HCT116 (cell line): ENCODE results near the gene ENGASE. TPM values are rescaled to one million over a fixed set of nuclear protein-coding genes. Genes with fewer than 3 reads are reported as not detected.

Source experiments
- ATAC-seq: fragments of 200-7000 bp; cut with Tn5 transposase; 2 replicates; pipeline ENCODE4 v1.9.1; 2020; ENCODE audit warnings: mild to moderate bottlenecking, moderate library complexity
- BruUV-seq: library from RNA; stranded (reverse); fragments of 400-500 nt; replicated peaks from 2 replicates; lab custom pipeline; 2021; lab: Mats Ljungman, UMichigan
- CTCF ChIA-PET: fragments of 300-600 bp; sonication (Branson Sonifier 250); formaldehyde crosslinking; loops from one replicate; lab custom pipeline; 2021; ENCODE audit warnings: antibody characterized with exemption; lab: Charles Lee
- POLR2A ChIA-PET: fragments of 300-600, 350-600 bp; sonication (Branson Sonifier 250); formaldehyde crosslinking; loops from one replicate; lab custom pipeline; 2021; ENCODE audit warnings: antibody characterized with exemption; lab: Charles Lee
- RAD21 ChIA-PET, 2 experiments: fragments of 300-600 bp; sonication (Branson Sonifier 250); formaldehyde crosslinking; loops; one replicate each; lab custom pipeline; 2023; ENCODE audit warnings: low total read pairs in 2 of 2; ENCODE audit not compliant: uncharacterized antibody in 2 of 2, unreplicated experiment in 2 of 2, low non-redundant PET in 1 of 2; lab: Charles Lee
- DNase-seq: peaks from one replicate; pipeline ENCODE4 v3.0.0-alpha.2; 2010; ENCODE audit warnings: low read depth, low spot score
- H2AFZ ChIP-seq: fragments of 200-600 bp; shearing (Covaris generic), sonication (generic); 2 replicates; pipeline ENCODE4 v1.6.1; 2017; ENCODE audit warnings: low read depth, mixed run types, mixed read lengths, antibody characterized with exemption, low read length; ENCODE audit not compliant: poor library complexity, severe bottlenecking
- H3K27ac ChIP-seq: 2 replicates; pipeline ENCODE4 v1.5.1; 2012; ENCODE audit warnings: low read depth, low read length
- H3K27me3 ChIP-seq: fragments of 200-600 bp; sonication (generic); 2 replicates; pipeline ENCODE4 v1.6.1; 2016; ENCODE audit warnings: mixed run types, low read length, mixed read lengths; ENCODE audit not compliant: insufficient read depth
- H3K36me3 ChIP-seq, 2 experiments: fragments of 200-500 bp in 1 of 2; fragments of 200-600 bp in 1 of 2; sonication (Bioruptor generic) in 1 of 2; sonication (generic) in 1 of 2; 2 replicates each; pipeline versions ENCODE4 v1.5.1 to v1.6.1; 2014 to 2016; ENCODE audit warnings: low read length in 2 of 2, inconsistent platforms in 1 of 2, mixed read lengths in 1 of 2, mixed run types in 1 of 2; ENCODE audit not compliant: insufficient read depth in 2 of 2, control insufficient read depth in 1 of 2
- H3K4me1 ChIP-seq, 2 experiments: fragments of 200-600 bp in 1 of 2; sonication (generic) in 1 of 2; 2 replicates each; pipeline versions ENCODE4 v1.5.1 to v1.6.1; 2012 to 2017; ENCODE audit warnings: low read length in 2 of 2, inconsistent platforms in 1 of 2, mild to moderate bottlenecking in 1 of 2, mixed read lengths in 1 of 2, mixed run types in 1 of 2, moderate library complexity in 1 of 2; ENCODE audit not compliant: insufficient read depth in 2 of 2, control insufficient read depth in 1 of 2
- H3K4me2 ChIP-seq: fragments of 200-600 bp; sonication (generic); 2 replicates; pipeline ENCODE4 v1.6.1; 2017; ENCODE audit warnings: mixed run types, low read length, mixed read lengths
- H3K4me3 ChIP-seq, 2 experiments: fragments of 200-600 bp in 1 of 2; sonication (generic) in 1 of 2; replicated peaks in 1 of 2; 2 replicates each; pipeline ENCODE4 v1.5.1; 2011 to 2016; ENCODE audit warnings: low read length in 2 of 2, control low read depth in 1 of 2, low read depth in 1 of 2, mild to moderate bottlenecking in 1 of 2, mixed read lengths in 1 of 2, mixed run types in 1 of 2
- H3K79me2 ChIP-seq: fragments of 200-600 bp; sonication (generic); 2 replicates; pipeline ENCODE4 v1.6.1; 2017; ENCODE audit warnings: mild to moderate bottlenecking, mixed run types, low read length, moderate library complexity, mixed read lengths; ENCODE audit not compliant: insufficient read depth
- H3K9ac ChIP-seq: fragments of 200-600 bp; sonication (generic); 2 replicates; pipeline ENCODE4 v1.6.1; 2016; ENCODE audit warnings: low read length, mixed read lengths
- H3K9me2 ChIP-seq: fragments of 200-600 bp; sonication (generic), shearing (Covaris generic); 2 replicates; pipeline ENCODE4 v1.6.1; 2017; ENCODE audit warnings: mixed run types, mild to moderate bottlenecking, moderate library complexity; ENCODE audit not compliant: insufficient read depth
- H3K9me3 ChIP-seq, 2 experiments: fragments of 200-500 bp in 1 of 2; fragments of 200-600 bp in 1 of 2; sonication (Bioruptor generic) in 1 of 2; sonication (generic) in 1 of 2; 2 replicates each; pipeline ENCODE4 v1.6.1; 2014 to 2017; ENCODE audit warnings: low read length in 2 of 2, mixed read lengths in 2 of 2, inconsistent platforms in 1 of 2, low read depth in 1 of 2, mild to moderate bottlenecking in 1 of 2, mixed run types in 1 of 2, moderate library complexity in 1 of 2; ENCODE audit not compliant: control insufficient read depth in 1 of 2, insufficient read depth in 1 of 2
- H4K20me1 ChIP-seq: fragments of 200-600 bp; sonication (generic), shearing (Covaris generic); 2 replicates; pipeline ENCODE4 v1.6.1; 2017; ENCODE audit warnings: mixed run types, mild to moderate bottlenecking, moderate library complexity; ENCODE audit not compliant: insufficient read depth
- ATF3 ChIP-seq: IDR thresholded peaks from 2 replicates; pipeline ENCODE4 v1.6.1; 2012
- CBX3 ChIP-seq: IDR thresholded peaks from 2 replicates; pipeline ENCODE4 v1.6.1; 2012; ENCODE audit warnings: low read depth
- CEBPB ChIP-seq: IDR thresholded peaks from 2 replicates; pipeline ENCODE4 v1.6.1; 2012; ENCODE audit warnings: low read depth
- CTCF ChIP-seq, 3 experiments: fragments of 200-600 bp in 1 of 3; sonication (generic) in 1 of 3; IDR thresholded peaks in 2 of 3; conservative IDR thresholded peaks in 1 of 3; 2 replicates each; pipeline ENCODE4 v1.5.1; 2012 to 2017; ENCODE audit warnings: low read depth in 2 of 3, low read length in 2 of 3, antibody characterized with exemption in 1 of 3, borderline replicate concordance in 1 of 3, control low read depth in 1 of 3, mild to moderate bottlenecking in 1 of 3, mixed read lengths in 1 of 3, mixed run types in 1 of 3, moderate library complexity in 1 of 3; ENCODE audit not compliant: insufficient read depth in 1 of 3
- EGR1 ChIP-seq: IDR thresholded peaks from 2 replicates; pipeline ENCODE4 v1.6.1; 2012; ENCODE audit warnings: low read depth
- ELF1 ChIP-seq: IDR thresholded peaks from 2 replicates; pipeline ENCODE4 v1.6.1; 2012; ENCODE audit warnings: low read depth, borderline replicate concordance
- EZH2 ChIP-seq: fragments of 200-600 bp; sonication (generic); IDR thresholded peaks from 2 replicates; pipeline ENCODE4 v1.6.1; 2017; ENCODE audit warnings: antibody characterized with exemption, mixed run types
- FOSL1 ChIP-seq: IDR thresholded peaks from 2 replicates; pipeline ENCODE4 v1.6.1; 2012; ENCODE audit warnings: low read depth
- JUND ChIP-seq: IDR thresholded peaks from 2 replicates; pipeline ENCODE4 v1.6.1; 2012
- POLR2A ChIP-seq: IDR thresholded peaks from 2 replicates; pipeline ENCODE4 v1.7.0; 2011; ENCODE audit warnings: borderline replicate concordance; ENCODE audit not compliant: insufficient read depth, insufficient read length; ENCODE audit errors: extremely low read depth
- RAD21 ChIP-seq: IDR thresholded peaks from 2 replicates; pipeline ENCODE4 v1.6.1; 2012; ENCODE audit warnings: low read depth, mild to moderate bottlenecking
- REST ChIP-seq: IDR thresholded peaks from 2 replicates; pipeline ENCODE4 v1.6.1; 2012; ENCODE audit warnings: low read depth
- SIN3A ChIP-seq: IDR thresholded peaks from 2 replicates; pipeline ENCODE4 v1.6.1; 2012; ENCODE audit warnings: low read depth
- TCF7L2 ChIP-seq: IDR thresholded peaks from 2 replicates; pipeline ENCODE4 v1.7.0; 2011; ENCODE audit warnings: borderline replicate concordance, inconsistent platforms; ENCODE audit not compliant: insufficient read depth, insufficient read length; ENCODE audit errors: extremely low read depth
- YY1 ChIP-seq: IDR thresholded peaks from 2 replicates; pipeline ENCODE4 v1.6.1; 2011; ENCODE audit warnings: low read length, low read depth, moderate library complexity, mild to moderate bottlenecking; ENCODE audit not compliant: insufficient replicate concordance; ENCODE audit errors: extremely low read depth
- ZNF274 ChIP-seq: fragments of 200-500 bp; sonication (Bioruptor generic); IDR thresholded peaks from 2 replicates; pipeline ENCODE4 v1.6.1; 2014; ENCODE audit warnings: mild to moderate bottlenecking, low read depth, low read length, inconsistent platforms
- intact Hi-C: fragments of 100-400 bp; cut with micrococcal nuclease; formaldehyde crosslinking; loops from 2 replicates; pipeline ENCODE4 v1.10.0; 2022
- total RNA-seq: library from RNA; stranded (reverse); gene quantifications from one replicate; pipeline ENCODE4 v1.2.1, GENCODE V29; 2021; ENCODE audit not compliant: unreplicated experiment

ENGASE gene
- total RNA-seq, 1 experiment from 2014 or later = 54.2 TPM

- TF ChIP-seq REST = no peak
- no peak for TF ChIP-seq JUND
- no peak for TF ChIP-seq SIN3A
Measured at GRCh38 chr17:79093270-79093669, 18.6 kb downstream of the ENGASE start (continued).

- ChIA-PET RAD21 (no interaction called here), POLR2A (no interaction called here), CTCF (interaction anchor here (1.1 to 1.5 kb wide), 2 partner anchors 12 to 299 kb away, joined by 4 read pairs; no protein-coding TSS in a partner anchor)
- Histone ChIP-seq H3K4me1 (no peaks in the 10 kb centered on the region; a peak in 1 of 4 replicates), H3K4me3 (no peak overlapping the region), H3K36me3 (no peaks in the 10 kb centered on the region), H3K9me3 (no peaks in the 10 kb centered on the region), H4K20me1 (no peaks in the 10 kb centered on the region), H3K79me2 (no peaks in the 10 kb centered on the region), H3K27ac (no peak overlapping the region), H3K27me3 (peaks cover 6% of the 10 kb centered on the region; the same call in 1 of the 2 replicates), H3K4me2 (no peak overlapping the region), H3K9ac (no peak overlapping the region), H3K9me2 (no peaks in the 10 kb centered on the region), H2AFZ (no peak overlapping the region)
- intact Hi-C loops = no loop called here
- no peak for DNase-seq
- no TSS peak for BruUV-seq
- ATAC-seq = no peak
- TF ChIP-seq CBX3 (no peak), CEBPB (no peak), POLR2A (no peak), ELF1 (no peak), ZNF274 (no peak), RAD21 (no peak), ATF3 (no peak), FOSL1 (no peak), EZH2 (no peak), YY1 (no peak), TCF7L2 (no peak), CTCF (IDR thresholded peaks at IDR 0.05 in 2 of 3, conservative IDR thresholded peaks at IDR 0.05 in 1 of 3; ENCODE audit: borderline replicate concordance in 1 of 3, insufficient read depth in 1 of 3, low read depth in 2 of 3, low read length in 2 of 3) (no peak), EGR1 (no peak)
Measured at GRCh38 chr17:79094261-79094660, 19.6 kb downstream of the ENGASE start.
